AG10803 (cell line): ENCODE results near the gene FMNL2.

ENCODE experiments used
- DNase-seq: peaks from one replicate; pipeline ENCODE4 v3.0.0; 2010; ENCODE audit warnings: low read depth
- H3K4me3 ChIP-seq: 2 replicates; pipeline ENCODE4 v1.5.1; 2011; ENCODE audit warnings: mild to moderate bottlenecking, low read length, control low read depth
- TF ChIP-seq, protein P1 (sequence below): conservative IDR thresholded peaks from 2 replicates; pipeline ENCODE4 v1.5.1; 2011; ENCODE audit warnings: mild to moderate bottlenecking, low read length, control low read depth, inconsistent platforms

Gene FMNL2

DNA sequence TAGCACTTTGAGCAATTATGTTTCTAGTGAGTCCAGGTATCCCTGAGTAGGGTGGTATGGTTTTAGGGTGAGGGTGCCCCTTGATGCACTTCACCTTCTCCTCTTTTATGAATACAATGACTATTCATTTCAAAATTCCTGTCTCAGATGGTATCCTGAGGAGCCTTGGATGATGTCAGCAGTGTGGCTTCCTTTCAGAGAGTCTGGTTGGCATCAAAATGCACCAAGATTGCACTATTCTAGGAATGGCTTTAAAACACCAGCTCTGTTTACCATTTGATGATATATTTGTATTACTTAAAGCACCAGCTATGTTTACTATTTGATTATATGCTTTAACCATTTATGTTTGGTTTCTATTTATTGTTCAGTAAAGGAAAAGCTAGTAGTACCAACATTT lies 141.0 kb downstream of the FMNL2 start:
- no peak overlapping the region for H3K4me3 ChIP-seq
- peak; percentile 24 for DNase-seq
- TF ChIP-seq, protein P1, sequence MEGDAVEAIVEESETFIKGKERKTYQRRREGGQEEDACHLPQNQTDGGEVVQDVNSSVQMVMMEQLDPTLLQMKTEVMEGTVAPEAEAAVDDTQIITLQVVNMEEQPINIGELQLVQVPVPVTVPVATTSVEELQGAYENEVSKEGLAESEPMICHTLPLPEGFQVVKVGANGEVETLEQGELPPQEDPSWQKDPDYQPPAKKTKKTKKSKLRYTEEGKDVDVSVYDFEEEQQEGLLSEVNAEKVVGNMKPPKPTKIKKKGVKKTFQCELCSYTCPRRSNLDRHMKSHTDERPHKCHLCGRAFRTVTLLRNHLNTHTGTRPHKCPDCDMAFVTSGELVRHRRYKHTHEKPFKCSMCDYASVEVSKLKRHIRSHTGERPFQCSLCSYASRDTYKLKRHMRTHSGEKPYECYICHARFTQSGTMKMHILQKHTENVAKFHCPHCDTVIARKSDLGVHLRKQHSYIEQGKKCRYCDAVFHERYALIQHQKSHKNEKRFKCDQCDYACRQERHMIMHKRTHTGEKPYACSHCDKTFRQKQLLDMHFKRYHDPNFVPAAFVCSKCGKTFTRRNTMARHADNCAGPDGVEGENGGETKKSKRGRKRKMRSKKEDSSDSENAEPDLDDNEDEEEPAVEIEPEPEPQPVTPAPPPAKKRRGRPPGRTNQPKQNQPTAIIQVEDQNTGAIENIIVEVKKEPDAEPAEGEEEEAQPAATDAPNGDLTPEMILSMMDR, result no peak

DNA sequence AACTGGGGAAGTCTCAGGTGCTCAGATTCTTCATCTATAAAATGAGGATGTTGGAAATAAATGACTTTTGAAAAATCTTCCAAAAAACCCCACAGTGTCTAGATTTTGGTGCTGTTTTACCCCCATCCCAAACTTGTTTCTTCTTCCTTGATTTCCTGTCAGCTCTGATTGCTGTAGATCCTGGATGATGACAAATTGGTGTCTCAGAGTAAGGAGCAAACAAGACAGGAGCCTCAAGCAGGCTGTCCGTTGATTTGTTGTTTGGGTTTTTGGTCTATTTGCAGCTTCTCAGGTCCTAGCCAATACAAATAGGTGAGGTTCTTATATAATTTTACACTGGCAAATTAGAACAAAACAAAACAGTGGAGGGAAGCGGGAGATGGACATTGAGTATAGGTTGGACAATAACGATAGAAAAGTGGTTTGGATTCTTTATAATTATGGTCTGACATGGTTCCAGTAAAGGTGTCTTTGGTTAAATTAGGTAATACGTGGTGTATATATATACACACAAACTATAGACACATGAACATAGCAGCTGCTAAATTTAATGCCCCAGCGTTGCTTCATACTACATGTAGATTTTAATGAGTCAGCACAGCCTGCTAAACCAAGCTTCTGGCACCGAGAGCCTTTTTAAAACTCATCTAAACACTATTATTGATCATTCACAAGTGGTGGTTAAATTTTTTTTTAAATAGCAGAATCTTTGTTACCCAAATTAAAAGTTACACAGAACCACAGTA lies 142.5 kb downstream of the FMNL2 start:
- no peak for DNase-seq
- H3K4me3 ChIP-seq, result no peak overlapping the region
- TF ChIP-seq, protein P1, result no peak

DNA sequence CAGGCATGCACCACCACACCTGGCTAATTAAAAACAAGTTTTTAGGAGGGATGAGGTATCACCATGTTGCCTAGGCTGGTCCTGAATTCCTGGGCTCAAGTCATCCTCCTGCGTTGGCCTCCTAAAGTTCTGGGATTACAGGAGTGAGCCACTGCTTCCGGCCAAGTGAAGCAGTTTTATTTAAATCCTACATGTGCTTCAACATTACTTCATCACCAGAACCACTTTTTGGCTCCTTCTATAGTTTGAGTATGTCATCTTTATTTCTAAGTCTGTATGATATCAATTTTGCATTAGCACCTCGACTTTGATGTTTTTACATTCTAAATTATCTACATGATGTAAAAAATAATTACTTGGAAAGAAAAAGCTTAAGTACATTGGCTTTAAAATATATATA lies 144.3 kb downstream of the FMNL2 start:
- TF ChIP-seq, protein P1, result no peak
- no peak for DNase-seq
- no peak overlapping the region for H3K4me3 ChIP-seq

DNA sequence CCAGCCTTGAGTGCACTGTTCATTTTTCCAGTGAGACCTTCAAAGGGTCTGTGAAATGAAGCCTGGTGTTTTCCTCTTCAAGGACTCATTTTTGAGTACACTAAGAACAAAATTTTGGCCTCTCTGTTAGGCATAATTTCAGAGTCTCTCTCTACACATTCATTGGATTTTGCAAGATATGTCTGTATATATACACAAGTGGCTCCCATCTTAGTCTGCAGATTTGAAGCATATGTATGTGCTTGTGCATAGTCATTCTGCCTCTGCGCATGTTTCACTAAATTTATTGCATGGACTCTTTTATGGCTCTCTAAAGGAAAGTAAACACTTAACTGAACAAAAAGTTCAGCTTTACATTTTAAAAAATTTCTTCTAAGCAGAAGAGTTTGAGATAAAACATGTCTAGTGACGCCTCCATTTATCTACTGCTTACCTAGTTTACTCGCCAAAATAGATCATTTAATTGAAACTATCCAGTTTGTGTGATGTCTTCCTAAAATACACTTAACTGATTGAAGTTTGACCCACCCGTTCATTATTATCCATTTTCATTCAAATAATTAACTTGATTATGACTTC lies 145.9 kb downstream of the FMNL2 start:
- no peak overlapping the region for H3K4me3 ChIP-seq
- no peak for DNase-seq
- TF ChIP-seq, protein P1, result no peak

DNA sequence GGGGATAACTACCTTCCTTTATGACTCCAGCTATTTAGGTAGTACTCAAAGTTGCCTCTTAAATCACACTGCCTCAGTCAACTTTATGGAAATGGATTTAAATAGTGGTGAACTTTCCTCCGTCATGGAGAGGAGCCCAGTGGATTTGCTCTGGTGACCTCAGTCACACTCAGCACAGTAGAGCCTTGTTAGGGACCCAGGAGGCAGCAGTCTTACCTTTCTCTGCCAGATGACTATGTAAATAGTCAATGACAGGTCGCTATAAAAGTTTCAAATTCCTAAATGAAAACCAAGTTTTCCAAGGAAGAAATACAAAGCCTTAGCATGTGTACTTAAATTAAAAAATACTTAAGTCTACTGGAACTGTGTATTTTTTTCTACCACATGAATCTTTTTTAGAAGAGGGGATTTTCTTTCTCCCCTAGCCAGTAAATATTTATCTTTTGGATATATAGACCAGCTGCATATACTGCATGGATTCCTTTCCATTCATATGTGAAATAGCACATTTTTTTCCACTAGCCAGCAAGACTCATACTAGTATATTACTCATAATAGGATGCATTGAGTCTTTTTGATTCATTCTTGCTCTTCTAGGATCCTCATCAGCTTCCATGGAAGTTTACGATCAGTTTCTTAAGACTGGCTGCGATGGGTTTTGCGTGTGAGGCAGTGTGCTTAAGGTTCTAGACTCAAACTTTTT lies 147.1 kb downstream of the FMNL2 start:
- no peak for DNase-seq
- TF ChIP-seq, protein P1, result no peak
- H3K4me3 ChIP-seq, result no peak overlapping the region

DNA sequence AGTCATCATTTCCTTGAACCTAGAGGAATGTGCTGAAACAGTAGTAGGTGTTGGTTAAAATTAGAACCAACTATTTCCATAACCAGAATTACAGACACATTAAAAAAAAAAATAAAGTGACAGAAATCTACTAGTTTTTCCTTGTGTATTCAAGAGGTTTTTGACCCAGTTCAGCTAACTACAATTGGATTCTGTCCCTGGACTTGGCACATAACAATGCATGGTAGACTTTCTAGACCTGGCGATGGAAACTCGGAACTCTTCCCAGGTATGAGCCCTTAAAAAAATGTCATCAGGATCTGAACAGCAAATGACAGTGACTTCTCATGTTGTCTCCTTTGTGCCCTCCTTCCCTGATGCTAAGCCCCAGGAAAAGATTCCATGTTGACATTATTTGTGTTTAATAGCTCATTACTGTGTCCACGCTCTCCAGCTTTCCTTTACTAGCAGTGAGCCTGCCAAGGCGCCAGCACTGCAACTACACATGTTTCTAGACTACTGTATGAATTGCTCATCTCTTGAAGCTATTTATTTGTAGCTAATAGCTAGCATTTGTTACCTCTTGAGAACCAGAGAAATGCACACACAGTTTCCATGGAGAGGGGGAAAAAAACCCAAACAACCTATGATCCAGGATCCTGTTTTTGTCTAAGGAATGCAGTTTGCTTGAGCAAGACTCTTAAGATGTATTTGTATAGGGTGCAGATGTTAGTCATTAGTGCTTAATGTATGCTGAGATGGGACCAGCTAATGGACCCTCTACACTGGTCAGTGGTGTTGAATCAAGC lies 148.5 kb downstream of the FMNL2 start:
- no peak overlapping the region for H3K4me3 ChIP-seq
- TF ChIP-seq, protein P1, result no peak
- peak; percentile 75 for DNase-seq
